IMR-90 (cell line): Measurements from ENCODE around the gene POU2AF1. TPM values are rescaled to one million over a fixed set of nuclear protein-coding genes. Genes with fewer than 3 reads are reported as not detected.
A peak's percentile ranks its signal among the peaks of the same experiment; 100 is the strongest.

Source experiments
- ATAC-seq: fragments of 200-7000 bp; cut with Tn5 transposase; 2 replicates; pipeline ENCODE4 v1.9.1; 2020; ENCODE audit warnings: low read depth, mild to moderate bottlenecking, moderate library complexity
- BruUV-seq: library from RNA; stranded (reverse); fragments of 400-500 nt; replicated peaks from 2 replicates; lab custom pipeline; 2021; lab: Mats Ljungman, UMichigan
- CTCF ChIA-PET: fragments of 300-600 bp; formaldehyde crosslinking; extraction: SDS; loops from one replicate; lab custom pipeline; 2021; ENCODE audit warnings: antibody characterized with exemption; lab: Yijun Ruan, JAX
- POLR2A ChIA-PET: fragments of 300-600 bp; sonication (Branson Sonifier 250); formaldehyde crosslinking; loops from one replicate; lab custom pipeline; 2022; ENCODE audit warnings: antibody characterized with exemption; ENCODE audit not compliant: unreplicated experiment; lab: Charles Lee
- DNase-seq: peaks from one replicate; pipeline ENCODE4 v3.0.0; 2013
- H2AFZ ChIP-seq: replicated peaks from 2 replicates; pipeline ENCODE3; 2013; ENCODE audit warnings: low read length, mild to moderate bottlenecking; ENCODE audit not compliant: poor library complexity
- H2AK5ac ChIP-seq: 2 replicates; pipeline ENCODE4 v1.6.1; 2013; ENCODE audit warnings: low read depth, low read length, inconsistent platforms
- H2AK9ac ChIP-seq: replicated peaks from 2 replicates; pipeline ENCODE3; 2013; ENCODE audit warnings: mild to moderate bottlenecking, low read depth, low read length, moderate library complexity; ENCODE audit not compliant: poor library complexity
- H2BK120ac ChIP-seq: 2 replicates; pipeline ENCODE4 v1.6.1; 2013; ENCODE audit warnings: low read depth, low read length, inconsistent platforms
- H2BK15ac ChIP-seq: 3 replicates; pipeline ENCODE4 v1.6.1; 2013; ENCODE audit warnings: low read depth, low read length, inconsistent platforms
- H2BK20ac ChIP-seq: 2 replicates; pipeline ENCODE4 v1.6.1; 2013; ENCODE audit warnings: low read depth, mild to moderate bottlenecking, inconsistent platforms, low read length, moderate library complexity
- H2BK5ac ChIP-seq: 2 replicates; pipeline ENCODE4 v1.6.1; 2013; ENCODE audit warnings: mild to moderate bottlenecking, low read depth, low read length, inconsistent platforms; ENCODE audit not compliant: poor library complexity, severe bottlenecking
- H3K14ac ChIP-seq: replicated peaks from 2 replicates; pipeline ENCODE4 v1.6.1; 2013; ENCODE audit warnings: low read depth, low read length, inconsistent platforms
- H3K18ac ChIP-seq: 2 replicates; pipeline ENCODE4 v1.6.1; 2013; ENCODE audit warnings: low read depth, low read length, control low read depth
- H3K23ac ChIP-seq: 2 replicates; pipeline ENCODE4 v1.6.1; 2013; ENCODE audit warnings: low read depth, low read length, inconsistent platforms
- H3K27ac ChIP-seq: 2 replicates; pipeline ENCODE4 v1.5.1; 2013; ENCODE audit warnings: mild to moderate bottlenecking, control low read depth, low read length; ENCODE audit not compliant: insufficient read depth
- H3K27me3 ChIP-seq: 2 replicates; pipeline ENCODE4 v1.6.1; 2013; ENCODE audit warnings: low read length; ENCODE audit not compliant: control insufficient read depth, insufficient read depth
- H3K36me3 ChIP-seq: 2 replicates; pipeline ENCODE4 v1.6.1; 2013; ENCODE audit warnings: low read length, mixed read lengths; ENCODE audit not compliant: control insufficient read depth, insufficient read depth
- H3K4ac ChIP-seq: 2 replicates; pipeline ENCODE4 v1.6.1; 2013; ENCODE audit warnings: low read depth, low read length, inconsistent platforms
- H3K4me1 ChIP-seq: 2 replicates; pipeline ENCODE4 v1.6.1; 2013; ENCODE audit warnings: low read length, mixed read lengths; ENCODE audit not compliant: control insufficient read depth, insufficient read depth
- H3K4me2 ChIP-seq: 2 replicates; pipeline ENCODE4 v1.6.1; 2013; ENCODE audit warnings: low read depth, mild to moderate bottlenecking, control low read depth, low read length, moderate library complexity
- H3K4me3 ChIP-seq: 2 replicates; pipeline ENCODE4 v1.5.1; 2013; ENCODE audit warnings: low read depth, mild to moderate bottlenecking, control low read depth, low read length, moderate library complexity; ENCODE audit not compliant: insufficient read depth
- H3K56ac ChIP-seq: 2 replicates; pipeline ENCODE4 v1.6.1; 2013; ENCODE audit warnings: low read length, inconsistent platforms; ENCODE audit not compliant: insufficient read depth; ENCODE audit errors: extremely low read depth
- H3K79me1 ChIP-seq, 2 experiments: 2 replicates each; pipeline ENCODE4 v1.6.1; 2013; ENCODE audit warnings: low read length in 2 of 2, inconsistent platforms in 1 of 2, low read depth in 1 of 2
- H3K9ac ChIP-seq: 2 replicates; pipeline ENCODE4 v1.6.1; 2013; ENCODE audit warnings: low read depth, low read length, control low read depth
- H3K9me1 ChIP-seq: 2 replicates; pipeline ENCODE4 v1.6.1; 2013; ENCODE audit warnings: low read length, inconsistent platforms; ENCODE audit not compliant: insufficient read depth
- H3K9me3 ChIP-seq: 2 replicates; pipeline ENCODE4 v1.6.1; 2013; ENCODE audit warnings: low read length; ENCODE audit not compliant: control insufficient read depth, insufficient read depth
- H4K20me1 ChIP-seq: 2 replicates; pipeline ENCODE4 v1.6.1; 2013; ENCODE audit warnings: low read length, inconsistent platforms; ENCODE audit not compliant: insufficient read depth
- H4K5ac ChIP-seq: 2 replicates; pipeline ENCODE4 v1.6.1; 2013; ENCODE audit warnings: mild to moderate bottlenecking, low read depth, low read length, control low read depth
- H4K8ac ChIP-seq, 2 experiments: 2 replicates each; pipeline ENCODE4 v1.6.1; 2013; ENCODE audit warnings: low read depth in 2 of 2, low read length in 2 of 2, control low read depth in 1 of 2, inconsistent platforms in 1 of 2
- H4K91ac ChIP-seq: 2 replicates; pipeline ENCODE4 v1.6.1; 2013; ENCODE audit warnings: low read depth, low read length, inconsistent platforms; ENCODE audit not compliant: insufficient read depth
- BHLHE40 ChIP-seq: fragments of 150-350 bp; IDR thresholded peaks from 2 replicates; pipeline ENCODE4 v1.6.1; 2016; ENCODE audit warnings: mild to moderate bottlenecking, low read depth, low read length
- CEBPB ChIP-seq: IDR thresholded peaks from 2 replicates; pipeline ENCODE4 v1.6.1; 2012; ENCODE audit warnings: low read depth, low read length, improper control_type of control experiment
- MAZ ChIP-seq: IDR thresholded peaks from 2 replicates; pipeline ENCODE4 v1.6.1; 2012; ENCODE audit warnings: low read depth, mild to moderate bottlenecking, low read length, improper control_type of control experiment, moderate library complexity, borderline replicate concordance
- MXI1 ChIP-seq: IDR thresholded peaks from 2 replicates; pipeline ENCODE4 v1.6.1; 2012; ENCODE audit warnings: low read depth, mild to moderate bottlenecking, low read length, moderate library complexity, borderline replicate concordance
- NFE2L2 ChIP-seq: fragments of 150-350 bp; IDR thresholded peaks from 2 replicates; pipeline ENCODE4 v1.6.1; 2016; ENCODE audit warnings: low read depth, mild to moderate bottlenecking, low read length
- RFX5 ChIP-seq: IDR thresholded peaks from 2 replicates; pipeline ENCODE4 v1.8.0; 2012; ENCODE audit warnings: low read depth, mild to moderate bottlenecking, low read length, moderate library complexity
- SMC3 ChIP-seq: fragments of 150-350 bp; IDR thresholded peaks from 2 replicates; pipeline ENCODE4 v1.6.1; 2016; ENCODE audit warnings: low read depth, mild to moderate bottlenecking, antibody characterized with exemption, low read length, moderate library complexity
- WGBS, 2 experiments: methylation state at CpG; one replicate each; pipeline versions ENCODE4 v1.1.5 to v1.1.7; 2013; ENCODE audit warnings: missing lambda C conversion rate in 2 of 2; ENCODE audit not compliant: insufficient read length in 1 of 2; ENCODE audit errors: extremely low coverage in 2 of 2; 5-methylcytosine and 5-hydroxymethylcytosine counted together
- dilution Hi-C: fragments of 300-500 bp; cut with HindIII; formaldehyde crosslinking; loops from one replicate; pipeline ENCODE4 v1.14.3; 2018; ENCODE audit warnings: low sequenced_read_pairs; ENCODE audit not compliant: unreplicated experiment
- in situ Hi-C: fragments of 300-500 bp; cut with MboI; formaldehyde crosslinking; loops from 3 replicates; pipeline ENCODE4 v1.14.3; 2019; ENCODE audit warnings: low sequenced_read_pairs, inconsistent platforms, mixed read lengths
- intact Hi-C: fragments of 100-400 bp; cut with micrococcal nuclease; formaldehyde crosslinking; loops from 2 replicates; pipeline ENCODE4 v1.10.0; 2022
- polyA plus RNA-seq, 3 experiments: library from polyadenylated mRNA; depleted of rRNA; stranded (reverse); fragments of >200 nt; gene quantifications; 2 replicates each; pipeline ENCODE4 v1.2.3, GENCODE V29; 2012; ENCODE audit warnings: low replicate concordance in 1 of 3
- total RNA-seq: library from RNA; depleted of rRNA; stranded (reverse); fragments of >200 nt; gene quantifications from 2 replicates; pipeline ENCODE4 v1.2.3, GENCODE V29; 2012
- TF ChIP-seq, protein P1 (sequence below): fragments of 150-350 bp; IDR thresholded peaks from 2 replicates; pipeline ENCODE4 v1.6.1; 2017; ENCODE audit warnings: mild to moderate bottlenecking, antibody characterized with exemption, low read length, low read depth

The POU2AF1 gene
- total and polyA plus RNA-seq, 2 of the 4 experiments (the other 2 are of a cell fraction) = not detected

DNA sequence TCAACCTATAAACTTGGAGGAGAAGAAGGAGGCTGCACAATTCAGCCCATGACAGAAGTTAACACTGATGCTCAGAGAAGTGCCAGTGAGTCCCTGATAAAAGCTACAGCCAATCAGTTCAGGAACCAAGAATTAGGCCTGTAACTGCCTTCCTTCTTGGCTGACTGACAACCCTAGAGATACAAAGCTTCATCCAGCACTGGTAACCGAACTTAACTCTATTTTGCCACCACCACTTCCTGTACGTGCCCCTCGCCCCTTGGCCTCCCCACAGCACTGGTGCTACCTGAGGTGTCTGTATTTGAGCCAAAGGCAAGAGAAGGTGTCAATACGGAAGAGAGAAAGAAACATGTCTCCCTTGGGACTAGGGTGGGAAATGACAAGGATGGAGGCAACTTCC lies 40.1 kb upstream of the POU2AF1 start:
- Histone ChIP-seq H3K4me3 (no peak overlapping the region), H2BK5ac (no peak overlapping the region), H3K56ac (no peak overlapping the region), H3K9me1 (peaks cover 6% of the 10 kb centered on the region; the same call in 1 of the 2 replicates), H3K4ac (no peak overlapping the region), H3K4me2 (no peak overlapping the region), H3K79me1 (no peaks in the 10 kb centered on the region), H4K8ac (no peak overlapping the region), H3K18ac (no peak overlapping the region), H3K14ac (no peak overlapping the region), H2AFZ (no peak overlapping the region), H3K27me3 (peaks cover 19% of the 10 kb centered on the region), H2BK15ac (no peak overlapping the region), H2BK20ac (no peak overlapping the region), H2AK9ac (no peak overlapping the region), H3K9ac (no peak overlapping the region), H2BK120ac (no peak overlapping the region), H4K91ac (no peak overlapping the region), H4K20me1 (peaks cover 5% of the 10 kb centered on the region), H3K36me3 (no peaks in the 10 kb centered on the region), H3K23ac (no peak overlapping the region), H2AK5ac (peak overlapping the region; percentile 30; the same call in 1 of the 2 replicates), H3K4me1 (peaks cover 9% of the 10 kb centered on the region), H3K9me3 (no peaks in the 10 kb centered on the region), H4K5ac (no peak overlapping the region), H3K27ac (no peak overlapping the region)
- ChIA-PET CTCF (interaction anchor here (0.6 to 2.9 kb wide), 2 partner anchors 10 to 952 kb away, joined by 3 to 13 read pairs; no protein-coding TSS in a partner anchor), POLR2A (no interaction called here)
- TF ChIP-seq MXI1 = no peak
- TF ChIP-seq NFE2L2 = no peak
- TF ChIP-seq SMC3 = no peak
- TF ChIP-seq MAZ = no peak
- no peak for TF ChIP-seq BHLHE40
- TF ChIP-seq RFX5 = no peak
- TF ChIP-seq CEBPB = no peak
- TF ChIP-seq, protein P1, sequence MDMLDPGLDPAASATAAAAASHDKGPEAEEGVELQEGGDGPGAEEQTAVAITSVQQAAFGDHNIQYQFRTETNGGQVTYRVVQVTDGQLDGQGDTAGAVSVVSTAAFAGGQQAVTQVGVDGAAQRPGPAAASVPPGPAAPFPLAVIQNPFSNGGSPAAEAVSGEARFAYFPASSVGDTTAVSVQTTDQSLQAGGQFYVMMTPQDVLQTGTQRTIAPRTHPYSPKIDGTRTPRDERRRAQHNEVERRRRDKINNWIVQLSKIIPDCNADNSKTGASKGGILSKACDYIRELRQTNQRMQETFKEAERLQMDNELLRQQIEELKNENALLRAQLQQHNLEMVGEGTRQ = no peak
- DNase-seq (no peak), ATAC-seq (no peak)
- BruUV-seq = no TSS peak
- in situ Hi-C loops (no loop called here), dilution Hi-C loops (no loop called here), intact Hi-C loops (loop anchor here (5.0 kb wide), 1 partner anchor 122 kb away; the partner anchor contains the start of gene POU2AF3)
- no CpG with 5 or more reads among the region's 4 CpGs for WGBS, 2 experiments
